WTC11 (cell line): ENCODE measurements around the gene PLEKHA6. TPM values are rescaled to one million over a fixed set of nuclear protein-coding genes. Genes with fewer than 3 reads are reported as not detected.

Experiments used
- ATAC-seq: fragments of 200-7000 bp; cut with Tn5 transposase; 2 replicates; pipeline ENCODE4 v1.10.0; 2021; ENCODE audit warnings: mild to moderate bottlenecking, moderate library complexity
- CTCF ChIA-PET: fragments of 300-600 bp; sonication (Branson Sonifier 250); formaldehyde crosslinking; loops from one replicate; lab custom pipeline; 2021; ENCODE audit warnings: antibody characterized with exemption; lab: Charles Lee
- POLR2A ChIA-PET: fragments of 350-600 bp; sonication (Branson Sonifier 250); formaldehyde crosslinking; loops from one replicate; lab custom pipeline; 2021; ENCODE audit warnings: antibody characterized with exemption; lab: Charles Lee
- DNase-seq: peaks from one replicate; pipeline ENCODE4 v3.0.0; 2021; ENCODE audit warnings: low spot score
- H3K27ac Mint-ChIP-seq: 2 replicates; pipeline ENCODE4 v1.8.0; 2021; ENCODE audit warnings: mixed read lengths
- H3K27me3 Mint-ChIP-seq: 2 replicates; pipeline ENCODE4 v1.8.0; 2021; ENCODE audit warnings: low read depth, mild to moderate bottlenecking, moderate library complexity, mixed read lengths
- H3K36me3 Mint-ChIP-seq: 2 replicates; pipeline ENCODE4 v1.8.0; 2021; ENCODE audit warnings: mixed read lengths
- H3K4me1 Mint-ChIP-seq: 2 replicates; pipeline ENCODE4 v1.8.0; 2022; ENCODE audit warnings: mixed read lengths
- H3K4me3 Mint-ChIP-seq: 2 replicates; pipeline ENCODE4 v1.8.0; 2021; ENCODE audit warnings: mild to moderate bottlenecking, moderate library complexity, mixed read lengths
- H3K9me3 Mint-ChIP-seq: 2 replicates; pipeline ENCODE4 v1.8.0; 2021; ENCODE audit warnings: mixed read lengths
- CDX4 ChIP-seq: fragments of 250-450 bp; sonication (Bioruptor Pico); IDR thresholded peaks from 2 replicates; pipeline ENCODE4 v1.9.0; 2021; ENCODE audit warnings: moderate library complexity, mild to moderate bottlenecking, inconsistent platforms, borderline replicate concordance
- E2F1 ChIP-seq: sonication (generic); formaldehyde crosslinking; IDR thresholded peaks from 2 replicates; pipeline ENCODE4 v1.8.0; 2022; ENCODE audit warnings: mild to moderate bottlenecking, missing genetic modification reagents
- JAZF1 ChIP-seq: fragments of 250-450 bp; sonication (Bioruptor Pico); IDR thresholded peaks from 2 replicates; pipeline ENCODE4 v1.9.0; 2021; ENCODE audit warnings: moderate library complexity, mild to moderate bottlenecking, inconsistent platforms
- KAT7 ChIP-seq: sonication (generic); formaldehyde crosslinking; IDR thresholded peaks from 2 replicates; pipeline ENCODE4 v1.8.1; 2023; ENCODE audit warnings: missing genetic modification reagents, mild to moderate bottlenecking, borderline replicate concordance
- TCF7 ChIP-seq: sonication (generic); formaldehyde crosslinking; IDR thresholded peaks from 2 replicates; pipeline ENCODE4 v1.8.0; 2022; ENCODE audit warnings: mild to moderate bottlenecking, low read depth, missing genetic modification reagents, moderate library complexity
- TEAD4 ChIP-seq: sonication (generic); formaldehyde crosslinking; IDR thresholded peaks from 2 replicates; pipeline ENCODE4 v1.8.0; 2022; ENCODE audit warnings: mild to moderate bottlenecking, missing genetic modification reagents
- ZBTB21 ChIP-seq: sonication (generic); formaldehyde crosslinking; IDR thresholded peaks from 2 replicates; pipeline ENCODE4 v1.8.1; 2023; ENCODE audit warnings: mild to moderate bottlenecking, missing genetic modification reagents, borderline replicate concordance
- ZNF121 ChIP-seq: sonication (generic); formaldehyde crosslinking; IDR thresholded peaks from 2 replicates; pipeline ENCODE4 v1.8.0; 2023; ENCODE audit warnings: missing genetic modification reagents
- ZNF138 ChIP-seq: sonication (generic); formaldehyde crosslinking; conservative IDR thresholded peaks from 2 replicates; pipeline ENCODE4 v1.8.1; 2022; ENCODE audit warnings: mild to moderate bottlenecking, moderate library complexity, missing genetic modification reagents
- ZNF232 ChIP-seq: sonication (generic); formaldehyde crosslinking; IDR thresholded peaks from 2 replicates; pipeline ENCODE4 v1.8.0; 2022; ENCODE audit warnings: mild to moderate bottlenecking, missing genetic modification reagents
- ZNF512 ChIP-seq: sonication (generic); formaldehyde crosslinking; IDR thresholded peaks from 2 replicates; pipeline ENCODE4 v1.8.1; 2022; ENCODE audit warnings: missing genetic modification reagents, borderline replicate concordance
- ZNF532 ChIP-seq: fragments of 250-450 bp; sonication (Bioruptor Pico); IDR thresholded peaks from 2 replicates; pipeline ENCODE4 v1.9.0; 2021; ENCODE audit warnings: mild to moderate bottlenecking, borderline replicate concordance
- ZNF671 ChIP-seq: fragments of 250-450 bp; sonication (Bioruptor Pico); IDR thresholded peaks from 2 replicates; pipeline ENCODE4 v1.8.0; 2021; ENCODE audit warnings: mild to moderate bottlenecking
- total RNA-seq: library from RNA; stranded (reverse); gene quantifications from 3 replicates; pipeline ENCODE4 v1.2.3, GENCODE V29; 2021

Gene PLEKHA6
- total RNA-seq, 1 experiment from 2014 or later, result 11.6 TPM

GRCh38 chr1:204338360-204338759, 21.4 kb downstream of the PLEKHA6 start (continued):
- TF ChIP-seq ZNF512 (no peak), KAT7 (CRISPR knock-in tag) (no peak), ZNF232 (CRISPR knock-in tag) (no peak)

- H3K36me3 Mint-ChIP-seq, result no peaks in the 10 kb centered on the region
- TF ChIP-seq ZNF532 (no peak), ZNF671 (CRISPR knock-in tag) (no peak)
- TF ChIP-seq, all 79 proteins: peak for 0
- CTCF ChIA-PET, result interaction anchor here (0.8 to 1.4 kb wide), 3 partner anchors 26 to 175 kb away, joined by 3 to 6 read pairs (median 3); no protein-coding TSS in a partner anchor
- peaks cover 52% of the 10 kb centered on the region for H3K4me1 Mint-ChIP-seq
- ATAC-seq (no peak), DNase-seq (no peak)
- POLR2A ChIA-PET, result no interaction called here
- no peak overlapping the region for H3K27ac Mint-ChIP-seq
- no peak overlapping the region for H3K4me3 Mint-ChIP-seq
- no peaks in the 10 kb centered on the region for H3K9me3 Mint-ChIP-seq
- H3K27me3 Mint-ChIP-seq, result peaks cover 12% of the 10 kb centered on the region
Observed at GRCh38 chr1:204337583-204337982, 22.1 kb downstream of the PLEKHA6 start.

GRCh38 chr1:204337036-204337429, 22.7 kb downstream of the PLEKHA6 start:
- DNase-seq (no peak), ATAC-seq (no peak)
- TF ChIP-seq TEAD4 (CRISPR knock-in tag), result no peak
- TF ChIP-seq CDX4 (CRISPR knock-in tag), result no peak
- TF ChIP-seq ZNF121 (CRISPR knock-in tag), result no peak
- no peak for TF ChIP-seq JAZF1 (CRISPR knock-in tag)
- no peak for TF ChIP-seq ZBTB21 (CRISPR knock-in tag)
- no peak for TF ChIP-seq E2F1
- TF ChIP-seq TCF7 (CRISPR knock-in tag), result no peak
- no peak for TF ChIP-seq ZNF138 (CRISPR knock-in tag)
- no peak overlapping the region for H3K4me3 Mint-ChIP-seq
- no peaks in the 10 kb centered on the region for H3K9me3 Mint-ChIP-seq
- CTCF ChIA-PET, result interaction anchor here (0.8 to 1.4 kb wide), 3 partner anchors 26 to 174 kb away, joined by 3 to 6 read pairs (median 3); no protein-coding TSS in a partner anchor
- H3K27ac Mint-ChIP-seq, result no peak overlapping the region
- POLR2A ChIA-PET, result no interaction called here
- no peaks in the 10 kb centered on the region for H3K36me3 Mint-ChIP-seq
- H3K27me3 Mint-ChIP-seq, result peaks cover 12% of the 10 kb centered on the region
- H3K4me1 Mint-ChIP-seq, result peaks cover 49% of the 10 kb centered on the region
